GM21447 (cell line): Measurements from ENCODE around the gene EMX2.
"Not testable (repeated sequence)": the region's sequence is repeated elsewhere in the genome, so short reads cannot be mapped to it uniquely, and the experiment has no call there.

ENCODE experiments used
- ATAC-seq: cut with Tn5 transposase; IDR thresholded peaks from one replicate; pipeline ENCODE4 v1.9.1; 2021; ENCODE audit not compliant: unreplicated experiment

The EMX2 gene

GRCh38 chr10:117555017-117555416 is 12.5 kb downstream of the EMX2 start:
- no peak for ATAC-seq

- no peak for ATAC-seq
Observed at GRCh38 chr10:117555863-117556262, 13.3 kb downstream of the EMX2 start.

- ATAC-seq, result no peak
Observed at GRCh38 chr10:117556356-117556755, 13.8 kb downstream of the EMX2 start.

- no peak for ATAC-seq
Observed at GRCh38 chr10:117559712-117560111, 17.2 kb downstream of the EMX2 start.

GRCh38 chr10:117560942-117561341 is 18.4 kb downstream of the EMX2 start:
- no peak for ATAC-seq

GRCh38 chr10:117562220-117562619 is 19.7 kb downstream of the EMX2 start:
- no peak for ATAC-seq

GRCh38 chr10:117562896-117563737 is 20.6 kb downstream of the EMX2 start:
- ATAC-seq, result no peak

- ATAC-seq, result no peak
Observed at GRCh38 chr10:117563780-117564179, 21.2 kb downstream of the EMX2 start.

GRCh38 chr10:117565068-117565467 is 22.5 kb downstream of the EMX2 start:
- ATAC-seq, result no peak

GRCh38 chr10:117568334-117568733 is 25.8 kb downstream of the EMX2 start:
- no peak for ATAC-seq

GRCh38 chr10:117569610-117570390 is 27.3 kb downstream of the EMX2 start:
- no peak for ATAC-seq

- no peak for ATAC-seq
Observed at GRCh38 chr10:117570880-117571279, 28.3 kb downstream of the EMX2 start.

GRCh38 chr10:117574498-117575146 is 32.1 kb downstream of the EMX2 start:
- no peak for ATAC-seq

- no peak for ATAC-seq
Observed at GRCh38 chr10:117578490-117578889, 35.9 kb downstream of the EMX2 start.

- no peak for ATAC-seq
Observed at GRCh38 chr10:117578999-117579590, 36.5 kb downstream of the EMX2 start.

GRCh38 chr10:117581961-117582360 is 39.4 kb downstream of the EMX2 start:
- no peak for ATAC-seq

GRCh38 chr10:117584831-117585230 is 42.3 kb downstream of the EMX2 start:
- ATAC-seq, result not testable (repeated sequence)

- no peak for ATAC-seq
Observed at GRCh38 chr10:117587036-117587435, 44.5 kb downstream of the EMX2 start.

GRCh38 chr10:117590101-117590875 is 47.7 kb downstream of the EMX2 start:
- ATAC-seq, result no peak

GRCh38 chr10:117591043-117591442 is 48.5 kb downstream of the EMX2 start:
- no peak for ATAC-seq
